ENCODE measurements around the gene S100A11. TPM values are rescaled to one million over a fixed set of nuclear protein-coding genes. Genes with fewer than 3 reads are reported as not detected.

S100A11 gene
- total RNA-seq, 1 donor from 2014 or later = 1.6 TPM

DNA sequence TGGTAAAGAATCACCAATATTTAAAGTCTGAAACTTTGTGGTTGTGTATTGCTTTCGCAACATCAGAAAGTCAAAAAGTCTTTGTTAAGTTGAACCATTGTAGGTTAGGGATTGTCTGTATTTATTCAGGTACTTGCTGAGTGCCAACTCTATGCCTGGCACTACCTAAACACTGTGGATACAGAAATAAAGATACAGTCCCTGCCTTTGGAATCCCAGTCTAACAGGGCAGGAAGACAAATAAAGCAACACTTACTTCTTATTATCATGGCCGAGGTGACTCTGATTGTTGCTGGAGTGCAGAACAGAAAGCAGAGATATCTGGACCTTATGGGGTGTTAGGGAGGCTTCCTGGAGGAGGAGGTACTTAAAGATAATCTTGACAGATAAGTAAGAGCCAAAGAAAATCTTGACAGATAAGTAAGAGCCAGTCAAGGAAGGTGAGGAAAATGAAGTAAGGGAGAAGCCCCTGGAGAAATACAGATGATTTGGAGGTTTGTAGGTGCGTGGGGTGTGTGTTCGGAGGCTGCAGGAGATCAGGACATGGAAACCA is 31.4 kb downstream of the S100A11 start:
- FAIRE-seq (no peak), DNase-seq (ENCODE audit: low spot score in 2 of 2) (no peak)

- DNase-seq (ENCODE audit: low spot score in 2 of 2) (no peak), FAIRE-seq (no peak)
Observed at GRCh38 chr1:152003846-152004442, 32.9 kb downstream of the S100A11 start.

DNA sequence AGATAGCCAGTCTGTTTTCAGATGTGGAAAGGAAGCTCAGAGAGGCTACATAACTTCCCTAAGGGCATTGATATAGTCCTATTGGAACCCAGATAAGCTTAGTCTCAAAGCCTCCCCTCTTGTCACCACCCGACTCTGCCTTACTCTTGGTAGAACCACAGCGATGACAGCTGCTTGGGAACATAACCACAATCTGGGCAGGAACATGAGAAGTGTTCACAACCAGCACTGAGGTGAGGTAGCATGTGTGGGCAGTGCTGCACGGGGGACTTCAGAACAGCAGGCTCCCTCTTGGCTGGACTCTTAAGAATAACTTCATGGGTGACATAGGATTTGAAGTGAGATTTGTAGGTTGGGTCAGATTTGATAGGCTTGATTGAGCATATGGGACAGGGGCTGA is 33.8 kb downstream of the S100A11 start:
- FAIRE-seq = no peak

DNA sequence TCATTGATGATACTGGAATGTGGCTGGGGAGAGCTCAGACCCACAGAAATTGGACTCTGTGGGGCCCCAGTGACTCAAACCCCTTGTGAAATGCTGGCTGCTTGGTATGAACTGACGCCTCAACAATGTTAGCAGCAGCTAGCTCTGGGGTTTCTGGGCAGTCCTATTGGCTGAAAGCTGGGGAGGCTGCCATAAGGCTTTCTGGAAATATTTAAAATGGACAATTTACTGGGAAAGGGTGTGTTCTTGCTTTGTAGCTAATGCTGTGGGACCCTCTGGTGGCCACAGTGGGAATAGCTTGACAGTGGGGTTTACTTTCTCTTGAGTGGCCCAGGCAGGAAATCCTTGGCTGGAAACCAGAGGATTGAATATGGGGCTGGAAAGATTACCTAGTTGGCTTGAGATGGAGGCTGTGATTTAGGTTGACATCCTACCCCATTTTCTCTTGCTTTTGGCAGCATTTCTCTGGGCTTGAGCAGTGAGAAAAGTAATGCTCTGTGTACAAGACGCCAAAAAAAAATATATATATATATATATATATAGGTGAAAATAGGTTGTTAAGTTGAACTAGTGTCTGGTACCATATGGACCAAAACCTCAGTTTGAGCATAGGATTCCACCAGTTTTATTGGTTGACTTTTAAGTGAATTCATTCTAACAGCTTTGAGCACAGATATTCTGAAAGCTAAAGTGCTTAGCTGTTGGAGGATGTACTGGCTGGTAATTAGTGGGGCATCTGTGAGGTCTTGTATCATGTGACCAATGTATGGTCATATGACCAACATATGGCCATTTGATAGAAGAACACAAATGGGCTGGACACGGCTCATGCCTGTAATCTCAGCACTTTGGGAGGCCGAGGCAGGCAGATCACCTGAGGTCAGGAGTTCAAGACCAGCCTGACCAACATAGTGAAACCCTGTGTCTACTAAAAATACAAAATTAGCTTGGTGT is 34.9 kb downstream of the S100A11 start:
- DNase-seq (ENCODE audit: low spot score in 2 of 2) = peak in 1 of 2 donors; percentile 56
- FAIRE-seq = no peak

More for the DNA sequence above, 33.8 kb downstream of the S100A11 start:
- DNase-seq (ENCODE audit: low spot score in 2 of 2) = no peak

DNA sequence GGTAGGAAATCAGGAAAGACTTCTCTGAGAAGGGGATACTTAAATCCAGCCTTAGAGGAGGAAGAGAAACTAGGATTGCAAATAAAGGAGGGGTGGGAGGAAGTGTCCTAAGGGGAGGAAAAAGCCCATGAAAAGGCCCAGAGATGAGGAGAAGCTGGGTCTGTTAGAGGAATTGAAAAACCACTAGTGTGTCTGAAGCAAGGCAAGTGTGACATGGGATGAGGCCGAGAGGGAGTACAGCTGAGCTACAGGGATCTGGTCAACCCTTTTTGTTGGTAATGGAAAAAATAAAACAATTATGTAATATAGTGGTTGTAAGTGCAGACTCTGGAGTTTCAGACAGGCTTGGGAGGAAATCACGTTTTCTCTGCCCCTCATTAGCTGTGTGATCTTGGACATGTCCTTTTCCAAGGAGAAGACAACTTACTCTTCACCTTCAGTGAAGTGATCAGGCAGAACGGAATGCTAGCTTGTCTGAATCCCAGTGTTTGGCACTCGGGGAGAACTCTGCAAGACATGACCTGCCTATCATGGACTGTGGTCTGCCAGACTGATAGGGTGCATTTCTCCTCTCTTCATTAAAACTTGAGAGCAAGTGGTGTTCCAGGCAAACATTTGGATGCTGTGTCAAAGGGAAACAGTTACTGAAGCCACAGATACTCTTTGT is 35.7 kb downstream of the S100A11 start:
- DNase-seq (ENCODE audit: low spot score in 2 of 2) (no peak), FAIRE-seq (no peak)

DNA sequence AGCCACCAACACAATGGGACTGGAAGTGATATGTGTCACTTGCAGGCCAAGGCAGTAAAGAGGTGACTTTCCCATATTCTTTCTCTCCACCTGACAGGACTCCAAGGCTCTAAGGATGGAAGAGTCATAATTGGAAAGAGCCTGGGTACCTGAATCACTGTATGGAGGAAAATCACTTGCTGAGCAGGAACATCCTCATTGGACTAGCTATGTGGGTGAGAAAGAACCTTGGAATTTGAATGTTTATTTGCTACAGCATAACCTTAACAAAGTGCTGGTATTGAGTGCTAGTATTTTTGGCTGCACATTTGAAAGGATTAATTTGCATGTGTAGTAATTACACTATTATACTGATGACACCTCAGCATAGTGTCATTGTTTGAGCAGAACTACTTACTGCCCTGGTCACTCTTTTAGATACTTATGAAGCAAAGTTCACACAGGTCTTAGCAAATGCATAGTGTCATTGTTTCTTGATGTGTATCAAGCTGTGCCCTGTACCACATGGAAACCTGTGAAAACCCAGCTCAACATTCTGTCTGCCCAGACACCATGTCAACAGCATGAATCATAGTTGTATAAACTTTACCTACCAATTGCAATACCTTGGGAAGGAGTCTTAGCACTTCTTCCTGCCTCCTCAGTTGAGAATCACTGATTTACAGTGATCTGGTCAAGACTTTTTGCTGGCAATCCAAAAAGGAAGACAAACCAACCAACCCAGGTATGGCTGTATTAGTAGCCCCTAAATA is 38.0 kb downstream of the S100A11 start:
- no peak for FAIRE-seq

GRCh38 chr1:151997284-151997570 is 39.6 kb downstream of the S100A11 start:
- DNase-seq (ENCODE audit: low spot score in 2 of 2) (no peak), FAIRE-seq (no peak)

More for the DNA sequence above, 38.0 kb downstream of the S100A11 start:
- DNase-seq (ENCODE audit: low spot score in 2 of 2) = no peak

DNA sequence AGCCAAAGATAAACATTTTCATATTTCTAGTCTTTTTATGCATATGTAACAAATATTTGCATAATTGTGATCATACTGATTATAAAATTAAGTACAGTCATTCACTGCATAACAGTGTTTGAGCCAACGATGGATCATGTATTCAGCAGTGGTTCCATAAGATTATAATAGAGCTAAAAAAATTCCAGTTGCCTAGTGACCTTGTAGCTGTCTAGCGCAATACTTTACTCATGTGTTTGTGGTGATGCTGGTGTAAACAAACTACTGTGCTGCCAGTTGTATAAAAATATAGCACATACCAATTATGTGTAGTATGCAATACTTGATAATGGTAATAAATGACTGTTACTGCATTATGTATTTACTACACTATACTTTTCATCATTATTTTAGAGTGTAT is 41.0 kb downstream of the S100A11 start:
- FAIRE-seq = no peak

DNA sequence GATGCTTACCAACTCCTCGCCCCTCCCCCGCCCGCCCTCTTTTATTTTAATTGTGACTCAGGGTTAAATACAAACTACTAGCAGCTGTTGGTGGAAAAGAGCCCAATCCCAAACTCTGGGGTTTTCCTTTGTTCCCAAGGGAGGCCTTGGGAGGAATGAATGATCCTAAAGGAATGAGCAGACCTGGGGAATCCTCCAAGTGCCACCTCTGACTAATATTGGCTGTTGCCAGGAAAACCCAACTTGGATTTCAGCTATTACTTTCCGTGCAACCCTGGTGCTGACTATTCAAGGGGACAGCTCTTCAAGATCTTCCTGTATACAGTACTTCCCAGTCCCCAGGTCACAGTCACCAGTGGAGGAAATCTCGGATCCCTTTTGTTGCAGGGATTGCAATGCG is 41.8 kb downstream of the S100A11 start:
- FAIRE-seq (no peak), DNase-seq (ENCODE audit: low spot score in 2 of 2) (no peak)

More for the DNA sequence above, 41.0 kb downstream of the S100A11 start:
- DNase-seq (ENCODE audit: low spot score in 2 of 2) = no peak

DNA sequence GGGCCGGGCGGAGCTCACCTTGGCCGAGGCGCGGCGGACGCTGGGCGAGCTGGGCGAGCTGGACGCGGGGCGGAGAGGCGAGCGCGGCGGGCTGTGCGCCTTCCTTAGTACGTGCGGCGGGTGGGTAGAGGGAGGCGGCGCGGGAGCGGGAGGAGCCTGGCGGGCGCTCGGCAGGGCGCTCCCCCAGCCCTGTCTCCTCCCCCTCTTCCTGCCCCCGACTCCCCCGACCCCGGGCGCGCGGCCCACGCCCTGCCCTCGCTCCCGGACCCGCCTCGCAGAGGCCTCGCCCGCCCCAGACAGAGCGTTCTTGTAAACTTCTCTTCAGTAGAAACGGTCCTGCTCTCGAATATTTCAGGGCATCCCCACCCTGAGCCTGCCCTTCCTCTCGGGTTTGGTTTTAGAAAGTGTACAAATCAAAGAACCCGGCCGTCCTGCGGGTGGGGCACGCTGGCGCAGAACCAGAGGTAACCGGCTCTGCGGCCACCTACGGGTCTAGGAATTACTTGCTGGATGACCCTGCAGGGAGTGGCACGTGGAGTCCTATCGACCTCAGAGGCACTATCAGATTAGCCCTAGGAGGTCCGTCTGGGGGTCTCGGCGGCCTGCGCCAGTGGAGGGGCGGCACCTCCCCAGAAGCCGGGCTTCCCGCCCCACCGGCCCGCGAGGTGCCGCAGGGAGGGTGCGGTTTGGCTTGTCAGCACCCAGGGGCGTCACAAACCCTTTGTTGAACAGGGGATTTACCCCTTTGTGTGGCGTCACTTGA is 42.9 kb downstream of the S100A11 start, which contains the start of gene S100A10:
TSS of gene S100A10 (minus strand) at position 126 of the 763 bp plus-strand sequence. CDS start 7,629 bp downstream, outside the sequence.
- DNase-seq (ENCODE audit: low spot score in 2 of 2) = peak; percentile 54 to 59

GRCh38 chr1:151993084-151993733 is 43.6 kb downstream of the S100A11 start:
- FAIRE-seq (no peak), DNase-seq (ENCODE audit: low spot score in 2 of 2) (no peak)

More for the DNA sequence above, 42.9 kb downstream of the S100A11 start, which contains the start of gene S100A10:
- no peak for FAIRE-seq

DNA sequence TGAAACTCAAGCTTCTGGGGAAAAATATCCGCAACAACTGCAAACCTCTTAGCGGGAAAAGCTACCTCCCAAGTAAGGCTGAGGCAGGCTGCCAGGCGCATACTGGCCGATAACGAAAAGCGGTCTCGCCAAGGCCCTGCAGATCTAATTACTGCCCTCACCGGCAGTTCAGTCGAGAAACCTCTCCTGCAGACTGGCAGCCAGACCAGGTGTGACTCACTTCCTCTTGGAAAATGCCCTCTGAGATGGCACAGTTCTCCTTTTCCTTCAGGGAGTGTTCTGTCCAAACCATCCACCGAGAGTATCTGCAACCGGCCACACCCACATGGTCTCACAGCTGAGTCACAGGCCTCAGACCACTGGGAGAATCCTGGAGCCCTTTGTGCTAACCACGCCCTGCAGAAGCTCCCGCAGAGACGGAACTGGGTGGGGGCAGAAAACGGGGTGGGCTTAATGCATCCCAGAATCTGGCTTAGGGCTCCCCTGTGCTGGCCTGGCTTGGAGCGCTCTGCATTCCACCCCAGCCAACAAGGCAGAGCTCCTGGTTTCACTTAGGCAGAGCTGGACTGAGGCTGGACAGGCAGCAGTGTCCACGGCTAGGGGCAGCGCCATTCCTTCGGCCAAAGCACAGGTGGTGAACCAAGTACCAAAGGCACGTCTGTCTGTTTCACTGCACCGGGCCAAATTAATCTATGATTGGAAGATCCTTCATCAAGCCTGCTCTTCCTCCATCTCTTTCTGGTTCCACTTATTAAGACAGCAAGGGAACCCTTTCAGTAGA is 44.3 kb downstream of the S100A11 start:
- no peak for FAIRE-seq
- DNase-seq (ENCODE audit: low spot score in 2 of 2) = no peak

DNA sequence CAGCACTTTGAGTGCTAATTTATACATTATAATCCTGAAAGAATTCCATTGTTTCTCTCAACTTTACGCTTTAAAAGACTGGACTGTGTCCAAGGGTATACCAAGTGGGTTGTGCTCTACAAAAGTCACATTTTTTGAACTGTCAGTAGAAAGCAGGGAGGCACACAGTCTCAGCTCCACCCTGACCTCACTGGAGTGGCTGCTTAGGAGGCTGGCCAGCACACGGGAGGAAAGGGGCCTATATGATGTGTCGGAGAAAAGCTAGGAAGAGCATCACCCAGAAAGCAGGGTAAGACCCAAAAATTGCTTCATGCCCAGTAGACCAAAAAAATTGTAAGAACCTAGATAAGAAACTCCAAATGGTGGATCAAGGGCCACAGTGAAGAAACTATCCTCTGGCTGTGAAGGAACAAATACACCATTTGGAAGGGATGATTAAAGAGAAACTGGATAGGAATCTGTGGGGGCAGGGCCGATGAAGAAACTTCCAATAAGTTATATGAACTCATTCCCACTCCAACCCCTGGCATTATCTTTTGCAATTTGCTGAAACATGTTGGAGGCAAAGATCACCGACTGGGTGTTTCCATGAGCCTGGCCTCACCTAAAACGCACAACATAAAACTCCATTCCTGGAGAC is 45.0 kb downstream of the S100A11 start:
- FAIRE-seq (no peak), DNase-seq (ENCODE audit: low spot score in 2 of 2) (no peak)

- DNase-seq (ENCODE audit: low spot score in 2 of 2) = no peak
Observed at GRCh38 chr1:151990856-151991198, 46.0 kb downstream of the S100A11 start.

GRCh38 chr1:151990058-151990855 is 46.5 kb downstream of the S100A11 start:
- DNase-seq (ENCODE audit: low spot score in 2 of 2) (no peak), FAIRE-seq (no peak)

More at GRCh38 chr1:151990856-151991198, 46.0 kb downstream of the S100A11 start:
- FAIRE-seq = no peak

DNA sequence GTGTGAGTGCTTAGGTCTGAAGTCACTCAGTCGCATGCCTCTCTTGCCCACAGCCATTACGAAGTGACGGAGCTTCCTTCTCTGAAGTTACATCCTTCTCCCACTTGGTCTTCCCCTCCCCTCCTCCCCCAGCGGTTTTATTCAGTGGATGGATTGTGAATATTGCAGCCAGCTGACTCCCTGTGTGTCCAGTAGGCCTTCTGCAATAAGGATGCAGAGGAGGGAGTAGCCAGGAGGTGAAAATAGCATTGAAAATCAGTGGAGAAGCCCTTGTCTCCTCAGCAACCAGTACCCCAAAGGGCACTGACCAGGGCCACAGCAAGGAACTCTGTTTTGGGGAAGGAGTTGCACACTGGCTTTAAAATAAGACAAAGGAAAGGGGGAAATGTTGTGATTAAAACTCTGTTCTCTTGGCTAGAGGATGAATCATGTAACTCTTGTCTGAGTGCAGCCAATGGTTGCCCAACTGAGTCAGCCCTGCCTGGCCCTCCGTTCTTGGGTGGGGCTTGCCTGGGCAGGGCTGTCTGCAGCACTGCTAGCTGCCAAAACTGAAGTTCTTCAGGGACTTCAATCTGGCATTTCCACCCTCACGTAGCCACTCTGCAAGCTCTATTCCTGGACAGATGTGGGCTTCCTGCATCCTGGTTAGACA is 47.5 kb downstream of the S100A11 start:
- no peak for FAIRE-seq
- no peak for DNase-seq (ENCODE audit: low spot score in 2 of 2)

All from frontal cortex (tissue), 4 donors.